Measurements from ENCODE around the gene SUCLA2.

SUCLA2 gene

DNA sequence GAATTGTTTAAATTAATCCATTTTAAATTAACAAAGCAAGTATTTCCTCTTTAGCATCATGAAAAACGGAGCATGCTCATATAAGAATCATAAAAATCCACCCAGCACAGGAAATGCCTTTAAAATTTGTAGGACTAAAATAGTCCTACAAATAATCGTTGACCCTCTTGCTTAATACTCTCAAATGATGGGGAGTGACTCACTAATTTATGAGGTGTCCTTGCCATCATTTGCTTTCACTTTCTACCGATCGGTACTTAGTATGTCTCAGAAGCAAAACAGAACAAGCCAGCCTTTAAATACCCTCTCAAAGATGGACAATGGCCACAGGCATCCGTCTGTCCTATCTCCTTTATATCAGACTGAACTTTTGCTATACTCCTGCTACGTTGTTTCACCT lies 97.2 kb downstream of the SUCLA2 start:
- no peak for DNase-seq (ENCODE audit: low read depth in 2 of 2)

DNA sequence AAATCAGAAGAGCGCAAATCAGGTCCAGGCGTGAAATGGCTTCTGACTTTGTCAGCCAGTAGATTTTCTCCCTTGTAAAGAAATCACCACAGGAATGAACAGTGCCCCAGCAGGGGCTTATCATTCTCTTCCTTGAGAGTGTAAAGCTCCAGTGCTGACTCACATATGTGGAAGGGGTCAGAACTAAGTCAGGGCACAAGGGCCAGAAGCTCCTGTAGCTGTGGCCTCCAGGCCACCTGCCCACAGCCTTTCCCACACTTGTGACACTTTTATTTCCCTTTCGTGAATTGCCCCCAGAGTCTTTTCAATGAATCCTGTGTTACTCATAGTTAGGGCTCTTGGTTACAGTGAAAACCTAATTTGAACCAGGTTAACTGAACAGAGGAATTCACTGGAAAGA lies 99.6 kb downstream of the SUCLA2 start:
- no peak for DNase-seq (ENCODE audit: low read depth in 2 of 2)

DNA sequence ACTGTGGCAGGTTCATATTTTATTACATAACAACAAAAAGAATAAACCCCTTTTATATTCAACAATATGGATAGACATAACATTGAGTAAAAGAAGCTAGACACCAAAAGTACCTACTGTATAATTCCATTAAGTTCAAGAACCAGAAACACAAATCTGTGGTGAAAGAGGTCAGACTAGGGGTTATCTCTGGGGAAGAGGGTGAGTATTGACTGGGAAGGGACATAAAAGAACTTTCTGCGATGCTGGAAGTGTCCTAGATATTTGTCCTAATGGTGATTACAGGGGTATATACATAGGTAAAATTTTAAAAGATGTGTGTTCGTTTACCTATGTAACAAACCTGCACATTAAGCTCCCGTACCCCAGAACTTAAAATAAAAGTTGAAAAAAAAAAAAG lies 103.0 kb downstream of the SUCLA2 start:
- no peak for DNase-seq (ENCODE audit: low read depth in 2 of 2)

DNA sequence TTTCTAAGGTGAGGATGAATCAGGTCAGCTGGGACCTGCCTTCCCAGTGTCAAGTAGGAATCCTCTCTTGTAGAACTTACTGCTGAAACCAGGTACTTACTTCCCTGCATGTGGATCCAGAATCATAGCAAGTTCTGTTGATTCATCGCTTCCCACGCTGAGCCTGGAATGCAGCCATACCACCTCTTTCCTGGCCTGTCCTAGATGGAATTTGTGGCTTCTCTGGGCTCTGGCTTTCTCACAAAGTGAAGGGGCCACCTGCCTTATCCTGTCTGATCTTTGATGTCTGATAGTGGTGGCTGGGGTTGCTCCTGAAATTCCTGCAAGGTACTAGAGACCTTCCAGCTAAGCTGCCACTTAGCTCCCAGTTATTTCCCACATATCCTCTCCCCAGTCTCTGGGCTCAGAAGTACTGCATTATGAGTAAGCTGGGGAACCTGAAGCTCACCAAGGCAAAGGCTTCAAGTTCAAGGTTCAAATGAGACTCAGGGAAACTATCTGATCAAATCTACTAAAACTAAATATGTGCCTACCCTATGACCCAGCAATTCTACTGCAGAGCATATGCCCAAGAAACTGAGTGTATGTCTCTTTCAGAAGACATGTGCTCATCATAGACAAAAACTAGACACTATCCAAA lies 103.5 kb downstream of the SUCLA2 start:
- DNase-seq (ENCODE audit: low read depth in 2 of 2): no peak

DNA sequence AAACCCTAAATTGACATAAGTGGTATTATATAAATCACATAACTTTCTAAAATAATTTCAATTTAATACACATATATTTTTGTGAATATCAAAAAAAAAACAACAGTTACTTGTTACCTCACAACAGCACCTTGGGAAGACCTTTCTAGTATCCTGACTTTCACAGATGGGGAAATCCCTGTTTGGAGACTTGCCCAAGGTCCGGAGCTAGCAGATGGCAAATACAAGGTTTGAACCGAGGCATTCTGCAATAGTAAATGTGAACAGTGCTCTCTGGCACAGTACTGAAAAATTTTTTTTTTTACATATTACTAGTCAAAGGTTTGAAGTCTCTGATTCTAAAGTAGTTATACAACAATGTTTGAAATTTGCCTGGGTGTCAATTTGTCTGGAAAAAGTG lies 104.5 kb downstream of the SUCLA2 start:
- DNase-seq (ENCODE audit: low read depth in 2 of 2): no peak

DNA sequence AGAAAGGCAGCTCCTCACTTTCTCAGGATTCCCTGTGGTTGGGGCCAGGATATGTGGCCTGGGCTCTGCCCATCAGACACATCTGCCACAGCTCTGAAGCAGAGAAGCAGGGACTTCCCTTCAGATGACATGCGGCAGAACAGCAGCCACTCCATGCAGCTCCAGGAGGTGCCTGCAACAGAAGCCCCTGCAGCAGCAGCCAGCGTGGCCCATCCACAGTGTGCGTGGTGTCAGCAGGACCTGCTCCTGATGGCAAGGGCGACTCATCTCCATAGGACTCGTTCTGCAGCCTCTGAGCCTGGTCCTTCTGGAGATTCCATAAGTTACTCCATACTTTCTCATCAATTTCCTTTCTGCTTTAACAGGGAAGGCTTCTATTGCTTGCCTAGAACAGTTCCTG lies 105.0 kb downstream of the SUCLA2 start:
- no peak for DNase-seq (ENCODE audit: low read depth in 2 of 2)

DNA sequence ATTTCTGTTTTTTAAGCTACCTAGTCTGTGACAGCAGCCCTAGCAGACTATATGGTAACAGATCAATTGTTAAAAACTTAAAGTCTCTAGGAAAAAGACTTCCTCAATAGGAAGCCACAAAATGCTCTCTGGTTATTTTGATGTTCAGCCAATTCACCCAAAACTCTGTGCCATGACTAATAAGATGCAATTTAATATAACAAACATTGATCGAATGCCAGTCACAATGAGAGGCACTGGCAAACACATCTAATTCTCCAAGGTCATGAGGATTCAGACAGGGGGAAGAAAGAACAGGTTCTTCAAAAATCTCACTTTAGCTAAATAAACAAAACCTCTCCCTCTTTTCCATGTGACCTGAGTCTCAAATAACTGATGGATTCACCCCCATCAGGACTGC lies 107.5 kb downstream of the SUCLA2 start:
- DNase-seq (ENCODE audit: low read depth in 2 of 2): no peak

Measured in stimulated activated CD4-positive, alpha-beta T cell treated with anti-CD3 and anti-CD28 coated beads, Interleukin-12 subunit alpha, Interleukin-12 subunit beta, amount 100 ng/mL, for 24 hours (primary cell).